ENCODE data around the gene KCNJ9. TPM values are rescaled to one million over a fixed set of nuclear protein-coding genes. Genes with fewer than 3 reads are reported as not detected.

KCNJ9 gene
- total and polyA plus RNA-seq, 2 of the 4 experiments (the other 2 are of a cell fraction): not detected

- no peak overlapping the region for H2BK20ac ChIP-seq (ENCODE audit: low read depth, low read length)
- H4K5ac ChIP-seq (ENCODE audit: low read depth, low read length): no peak overlapping the region
- H3K27me3 ChIP-seq (ENCODE audit: control insufficient read depth, insufficient read depth, low read length): no peaks in the 10 kb centered on the region
- 0 out of 2 replicates have a peak, but pooled peaks cover 5% of the 10 kb centered on the region for H4K20me1 ChIP-seq (ENCODE audit: insufficient read depth, low read length)
- no TSS peak for BruUV-seq (replicated peaks)
- H3K14ac ChIP-seq (replicated peaks; ENCODE audit: low read depth, low read length): no peak overlapping the region
- H3K4me2 ChIP-seq (ENCODE audit: low read depth, low read length): no peak overlapping the region
- in situ Hi-C loops (cut with MboI; ENCODE audit: low sequenced_read_pairs): loop anchor here (10.0 kb wide), 1 partner anchor 261 kb away; no protein-coding TSS in a partner anchor
- H2AFZ ChIP-seq (replicated peaks; ENCODE audit: low read length, poor library complexity): no peak overlapping the region
- no peak overlapping the region for H2BK15ac ChIP-seq (ENCODE audit: low read depth, low read length)
- no peak overlapping the region for H4K91ac ChIP-seq (ENCODE audit: insufficient read depth, low read depth, low read length)
- no CpG with 5 or more reads among the region's 4 CpGs for WGBS, 2 experiments (ENCODE audit: extremely low coverage in 2 of 2, insufficient read length in 1 of 2)
- H3K18ac ChIP-seq (ENCODE audit: low read depth, low read length): no peak overlapping the region
- H3K9me3 ChIP-seq (ENCODE audit: control insufficient read depth, insufficient read depth, low read length): no peaks in the 10 kb centered on the region
- dilution Hi-C loops (cut with HindIII; ENCODE audit: low sequenced_read_pairs, unreplicated experiment): no loop called here
- no peak for TF ChIP-seq RFX5 (IDR thresholded peaks at IDR 0.05; ENCODE audit: low read depth, low read length)
- TF ChIP-seq CTCF (conservative IDR thresholded peaks at IDR 0.05; ENCODE audit: low read depth, low read length): no peak
- no peak for TF ChIP-seq SMC3 (IDR thresholded peaks at IDR 0.05; ENCODE audit: low read depth, low read length)
- TF ChIP-seq ELK1 (IDR thresholded peaks at IDR 0.05; ENCODE audit: borderline replicate concordance, low read depth, low read length): no peak
- TF ChIP-seq RCOR1 (IDR thresholded peaks at IDR 0.05; ENCODE audit: insufficient replicate concordance, low read length): no peak
- TF ChIP-seq CHD1 (IDR thresholded peaks at IDR 0.05; ENCODE audit: low read depth, low read length): no peak
- TF ChIP-seq MAFK (IDR thresholded peaks at IDR 0.05; ENCODE audit: low read depth, low read length): no peak
- TF ChIP-seq CEBPB (IDR thresholded peaks at IDR 0.05; ENCODE audit: low read depth, low read length): no peak
- TF ChIP-seq MAZ (IDR thresholded peaks at IDR 0.05; ENCODE audit: borderline replicate concordance, low read depth, low read length): no peak
- TF ChIP-seq FOS (IDR thresholded peaks at IDR 0.05; ENCODE audit: low read depth, low read length): no peak
- TF ChIP-seq NFE2L2 (IDR thresholded peaks at IDR 0.05; ENCODE audit: low read depth, low read length): no peak
- TF ChIP-seq USF2 (IDR thresholded peaks at IDR 0.05; ENCODE audit: low read depth, low read length): no peak
- no peak for DNase-seq
- ATAC-seq (ENCODE audit: low read depth): no peak
- H3K36me3 ChIP-seq (ENCODE audit: control insufficient read depth, insufficient read depth, low read length): peaks cover 6% of the 10 kb centered on the region; the same call in 1 of the 2 replicates
- H3K4me1 ChIP-seq (ENCODE audit: control insufficient read depth, insufficient read depth, low read length): peaks cover 6% of the 10 kb centered on the region
- no peak overlapping the region for H3K9ac ChIP-seq (ENCODE audit: low read depth, low read length)
- POLR2A ChIA-PET (ENCODE audit: unreplicated experiment): no interaction called here
- H3K4me3 ChIP-seq (ENCODE audit: insufficient read depth, low read depth, low read length): no peak overlapping the region
- H2AK9ac ChIP-seq (replicated peaks; ENCODE audit: low read depth, low read length, poor library complexity): no peak overlapping the region
- no peak overlapping the region for H3K27ac ChIP-seq (ENCODE audit: insufficient read depth, low read length)
- H3K4ac ChIP-seq (ENCODE audit: low read depth, low read length): no peak overlapping the region
- H3K56ac ChIP-seq (ENCODE audit: extremely low read depth, insufficient read depth, low read length): no peak overlapping the region
- H3K9me1 ChIP-seq (ENCODE audit: insufficient read depth, low read length): no peaks in the 10 kb centered on the region
- no peak overlapping the region for H2BK120ac ChIP-seq (ENCODE audit: low read depth, low read length)
- intact Hi-C loops (cut with micrococcal nuclease): no loop called here
- CTCF ChIA-PET: no interaction called here
- H4K8ac ChIP-seq (ENCODE audit: low read depth in 2 of 2, low read length in 2 of 2): no peak overlapping the region
- H3K79me1 ChIP-seq (ENCODE audit: low read depth in 1 of 2, low read length in 2 of 2): peaks cover 0 to 20% of the 10 kb centered on the region in 2 experiments; a peak in 3 of 4 replicates
- no peak overlapping the region for H2AK5ac ChIP-seq (ENCODE audit: low read depth, low read length)
- no peak overlapping the region for H3K23ac ChIP-seq (ENCODE audit: low read depth, low read length)
- no peak overlapping the region for H2BK5ac ChIP-seq (ENCODE audit: low read depth, low read length, poor library complexity, severe bottlenecking)
These were observed 12.9 kb downstream of the KCNJ9 start for GRCh38 chr1:160094291-160094625.

Data from IMR-90 (cell line).